ENCODE data around the gene DVL1.

Gene DVL1

GRCh38 chr1:1355416-1355815 lies 6.2 kb upstream of the DVL1 start:
- DNase-seq: peak; percentile 13

- DNase-seq: no peak
Measured at GRCh38 chr1:1354271-1355247, 5.3 kb upstream of the DVL1 start.

DNA sequence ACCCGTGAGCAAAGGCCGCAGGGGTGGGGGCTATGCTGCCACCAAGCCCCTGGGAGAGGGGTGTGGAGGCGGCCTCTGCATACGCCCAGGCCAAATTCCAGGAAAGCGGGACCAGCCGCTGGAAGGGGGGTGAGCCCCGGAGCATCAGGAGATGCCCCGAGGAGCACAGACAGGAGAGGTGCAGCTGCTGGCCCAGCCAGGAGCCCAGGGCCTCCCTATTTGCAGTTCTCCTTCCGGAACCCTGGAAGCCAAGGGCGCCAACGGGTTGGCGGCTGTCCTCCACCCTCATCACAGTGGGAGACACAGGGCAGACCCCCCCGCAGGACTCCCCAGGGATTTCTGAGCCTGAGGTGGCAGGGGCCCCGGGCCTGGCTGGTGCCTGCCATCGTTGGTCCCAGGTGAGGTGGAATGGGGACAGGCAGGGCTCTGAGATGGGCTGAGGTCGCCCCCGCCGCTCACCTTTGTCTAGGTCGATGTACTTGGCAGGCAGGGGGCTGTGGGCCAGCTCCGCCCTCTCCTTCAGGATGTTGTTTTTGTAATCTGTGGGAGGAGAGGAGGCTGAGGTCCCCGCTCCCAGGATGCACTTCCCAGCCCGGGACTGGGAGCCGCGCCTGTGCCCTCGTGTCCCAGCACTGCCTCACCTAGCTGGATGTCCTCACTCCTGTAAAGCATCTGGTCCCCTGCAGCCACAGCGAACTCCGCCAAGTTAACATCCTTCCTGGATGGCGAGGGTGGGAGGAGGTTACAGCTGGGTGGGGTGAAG lies 4.4 kb upstream of the DVL1 start:
- DNase-seq: no peak

DNA sequence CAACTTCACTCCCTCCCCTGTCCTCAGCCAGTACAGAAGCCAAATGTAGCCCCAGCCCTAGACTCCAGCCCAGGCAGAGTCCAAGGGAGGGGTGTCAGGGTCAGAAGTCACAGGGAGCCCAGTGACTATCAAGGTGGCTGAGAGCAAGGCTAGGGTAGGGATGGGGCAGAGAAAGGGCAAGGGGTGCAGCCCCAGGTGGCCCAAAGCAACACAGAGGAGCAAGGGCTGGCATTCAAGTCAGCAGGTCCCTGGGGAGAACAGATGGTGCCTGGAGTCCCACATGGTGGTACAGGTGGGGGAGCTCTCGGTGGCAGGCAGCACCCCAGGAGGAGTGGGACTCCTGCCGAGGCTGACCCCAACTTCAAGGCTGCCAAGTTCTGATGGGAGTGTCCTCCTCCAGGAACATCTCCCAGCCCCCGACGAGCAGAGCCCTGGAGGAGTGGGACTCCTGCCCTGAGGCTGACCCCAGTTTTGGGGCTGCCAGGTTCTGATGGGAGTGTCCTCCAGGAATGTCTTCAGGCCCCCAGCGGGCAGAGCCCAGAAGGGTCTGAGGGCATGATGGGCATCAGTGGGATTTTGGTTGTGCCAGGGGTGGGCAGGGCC lies 3.7 kb upstream of the DVL1 start:
- DNase-seq: no peak

DNA sequence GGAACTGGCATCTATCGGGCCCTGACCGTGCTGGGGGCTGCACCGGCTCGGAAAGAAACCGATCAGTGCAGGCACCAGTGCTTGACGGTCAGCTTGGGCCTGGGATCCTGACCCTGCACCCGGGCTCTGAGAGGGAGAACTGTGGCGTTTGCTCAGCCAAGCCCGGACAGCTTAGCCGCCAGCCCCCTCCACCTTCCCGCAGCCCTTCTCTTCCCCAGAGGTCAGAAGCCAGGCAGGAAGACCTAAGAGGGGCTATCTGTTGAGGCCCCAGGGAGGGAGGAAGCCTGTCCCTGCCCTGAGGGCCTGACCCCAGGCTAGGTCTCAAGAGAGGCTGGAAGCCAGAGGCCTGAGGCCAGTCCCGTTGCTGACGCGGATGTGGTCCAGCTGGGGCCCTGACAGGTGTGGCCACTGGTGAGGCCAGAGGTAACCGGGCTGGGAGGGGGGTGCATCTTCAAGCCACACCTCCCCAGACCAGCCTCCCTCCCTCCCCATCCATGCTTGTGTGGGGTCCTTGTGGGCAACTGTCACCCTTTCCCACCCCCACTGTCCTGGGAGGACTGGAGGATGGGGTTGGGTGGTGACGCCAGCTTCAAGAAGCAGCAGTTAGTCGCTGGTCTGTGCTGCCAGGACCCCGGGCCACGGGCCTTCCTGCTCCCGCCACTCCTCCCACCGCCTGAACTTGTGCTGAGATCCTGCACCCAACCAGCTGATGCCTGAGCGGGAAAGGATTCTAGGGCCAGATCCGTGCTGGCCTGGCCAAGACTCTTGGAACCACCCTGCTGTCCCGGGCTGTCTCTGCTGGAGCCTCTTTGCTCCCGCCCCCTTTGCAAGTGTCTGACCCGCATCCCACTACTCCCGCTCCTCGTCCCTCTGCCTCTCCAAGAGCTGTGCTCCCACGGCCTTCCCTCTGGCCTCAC lies 2.6 kb upstream of the DVL1 start:
- no peak for DNase-seq

- DNase-seq: no peak
Measured at GRCh38 chr1:1348420-1349255, 580 bp downstream of the DVL1 start.

DNA sequence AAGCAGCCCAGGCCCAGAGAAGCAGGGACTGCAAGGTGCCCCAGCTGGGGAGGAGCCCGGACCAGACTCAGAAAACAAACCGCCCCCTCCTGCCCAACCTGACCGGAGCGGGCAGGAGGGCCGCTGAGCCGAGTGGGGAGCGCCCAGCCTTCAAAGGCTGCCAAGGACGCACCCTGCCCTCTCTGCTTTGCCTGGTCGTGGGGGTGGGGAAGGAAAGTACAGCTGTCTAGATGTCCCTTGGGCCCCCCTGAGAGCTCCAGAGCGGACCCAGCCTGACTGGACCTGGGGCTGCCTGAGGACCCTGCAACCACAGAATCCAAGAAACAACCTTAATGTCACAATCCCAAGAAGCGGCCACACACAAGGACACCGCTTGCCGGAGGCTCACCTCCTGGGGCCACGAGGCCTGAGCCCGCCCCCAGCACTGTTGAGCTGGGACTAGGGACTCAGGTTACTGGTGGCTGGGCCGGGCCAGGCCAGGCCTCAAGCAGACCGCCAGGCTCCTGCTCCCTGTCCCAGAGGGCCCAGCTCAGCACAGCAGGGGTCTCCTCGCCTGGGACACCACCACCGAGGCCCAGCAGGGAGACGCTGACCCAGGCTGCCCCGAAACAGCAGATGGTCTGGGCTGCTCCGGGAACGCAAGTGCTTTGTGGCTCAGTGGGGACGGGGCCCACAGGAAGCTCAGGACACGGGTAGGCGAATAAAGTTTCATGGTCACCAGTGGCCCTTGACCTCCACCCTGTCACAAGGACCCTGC lies 1.4 kb downstream of the DVL1 start:
- DNase-seq: no peak

- no peak for DNase-seq
Measured at GRCh38 chr1:1347026-1347595, 2.1 kb downstream of the DVL1 start.

- DNase-seq: no peak
Measured at GRCh38 chr1:1346501-1346890, 2.7 kb downstream of the DVL1 start.

DNA sequence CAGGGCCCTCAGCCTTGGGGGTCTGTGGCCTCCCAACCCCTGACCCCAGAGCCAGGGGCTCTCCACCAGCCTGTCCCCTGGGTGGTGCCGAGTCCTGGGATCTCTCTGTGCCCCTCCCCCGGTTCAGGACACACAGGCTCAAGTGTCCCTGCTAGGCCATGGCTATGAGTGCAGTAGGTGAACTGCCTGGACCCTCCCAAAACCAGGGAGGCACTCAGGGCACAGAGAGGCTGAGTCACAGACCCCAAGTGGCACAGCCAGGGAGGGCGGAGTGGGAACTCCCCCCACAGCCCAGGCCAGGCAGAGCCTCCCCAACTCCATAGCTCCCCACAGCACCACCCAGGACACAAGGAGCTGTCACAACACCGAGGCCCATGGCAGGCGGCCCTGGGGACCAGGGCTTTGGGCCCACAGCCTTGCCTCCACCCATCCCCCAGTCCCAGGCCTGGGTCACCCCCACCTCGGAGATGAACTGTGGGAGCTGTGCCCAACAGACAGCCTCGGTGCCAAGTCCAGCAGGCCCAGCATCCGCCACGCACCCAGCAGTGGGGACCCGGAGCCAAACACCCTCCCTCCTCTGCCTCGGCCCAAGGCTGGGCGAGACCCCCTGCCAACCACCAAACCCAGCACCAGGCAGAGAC lies 3.2 kb downstream of the DVL1 start:
- no peak for DNase-seq

DNA sequence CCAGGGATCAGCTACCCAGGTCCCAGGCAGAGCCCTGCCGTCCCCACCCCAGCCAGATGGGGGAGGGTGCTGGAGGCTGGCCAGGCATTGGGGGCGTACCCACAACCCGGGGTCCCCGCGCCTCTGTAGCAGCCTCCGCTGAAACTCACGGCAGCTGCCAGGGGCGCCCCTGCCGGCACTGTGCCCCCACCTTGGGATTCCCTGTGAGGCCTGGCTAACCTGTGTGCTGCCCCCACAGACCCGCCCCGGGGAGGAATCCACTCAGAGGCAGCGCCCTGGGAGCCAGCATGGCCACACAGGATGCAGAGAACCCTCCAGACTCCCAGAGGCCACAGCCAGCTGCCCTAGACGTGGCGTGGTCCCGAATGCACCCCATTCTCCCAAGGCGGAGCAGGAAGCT lies 3.8 kb downstream of the DVL1 start:
- DNase-seq: no peak

GRCh38 chr1:1344655-1345361 lies 4.4 kb downstream of the DVL1 start:
- no peak for DNase-seq

- no peak for DNase-seq
Measured at GRCh38 chr1:1343811-1344421, 5.3 kb downstream of the DVL1 start.

- DNase-seq: no peak
Measured at GRCh38 chr1:1342584-1343115, 6.6 kb downstream of the DVL1 start.

GRCh38 chr1:1342061-1342562 lies 7.1 kb downstream of the DVL1 start:
- no peak for DNase-seq

- no peak for DNase-seq
Measured at GRCh38 chr1:1341549-1342021, 7.6 kb downstream of the DVL1 start.

DNA sequence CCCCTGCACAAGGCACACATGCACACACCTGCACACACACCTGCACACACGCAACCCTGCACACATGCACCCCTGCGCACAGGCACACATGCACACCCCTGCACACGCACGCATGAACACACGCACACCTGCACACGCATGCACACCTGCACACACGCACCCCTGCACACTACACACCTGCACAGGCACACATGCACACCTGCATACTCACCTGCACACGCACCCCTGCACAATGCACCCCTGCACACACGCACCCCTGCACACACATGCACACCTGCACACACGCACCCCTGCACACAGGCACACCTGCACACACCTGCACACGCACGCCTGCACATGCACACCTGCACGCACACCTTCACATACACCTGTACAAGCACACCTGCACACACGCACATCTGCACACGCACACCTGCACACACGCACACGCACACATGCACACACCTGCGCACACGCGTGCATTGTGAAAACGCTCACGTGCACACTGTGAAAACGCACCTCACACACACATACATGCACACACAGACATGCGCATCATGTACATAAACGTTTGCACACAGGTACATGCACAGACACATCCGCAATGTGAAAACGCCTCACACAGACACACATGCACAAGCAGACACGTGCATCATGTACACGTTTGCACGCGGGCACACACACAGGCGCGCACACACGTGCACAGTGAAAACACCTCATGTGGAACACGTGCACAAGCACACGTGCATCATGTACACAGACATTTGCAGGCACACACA lies 8.2 kb downstream of the DVL1 start:
- no peak for DNase-seq
